ENCODE results near the gene ATP5IF1.
A peak's percentile ranks its signal among the peaks of the same experiment; 100 is the strongest.

Gene ATP5IF1

GRCh38 chr1:28239004-28239403 is 3.1 kb downstream of the ATP5IF1 start:
- DNase-seq: no peak

- DNase-seq: no peak
Measured at GRCh38 chr1:28240024-28240423, 4.1 kb downstream of the ATP5IF1 start.

GRCh38 chr1:28241638-28242241 is 5.8 kb downstream of the ATP5IF1 start:
- DNase-seq: no peak

GRCh38 chr1:28243685-28244311 is 7.9 kb downstream of the ATP5IF1 start:
- DNase-seq: no peak

GRCh38 chr1:28244549-28245251 is 8.8 kb downstream of the ATP5IF1 start:
- DNase-seq: no peak

GRCh38 chr1:28246427-28246832 is 10.5 kb downstream of the ATP5IF1 start:
- no peak for DNase-seq

GRCh38 chr1:28247612-28248272 is 11.8 kb downstream of the ATP5IF1 start:
- DNase-seq: no peak

GRCh38 chr1:28248273-28249012 is 12.5 kb downstream of the ATP5IF1 start:
- DNase-seq: no peak

GRCh38 chr1:28249013-28249865 is 13.3 kb downstream of the ATP5IF1 start:
- no peak for DNase-seq

- DNase-seq: no peak
Measured at GRCh38 chr1:28249866-28250295, 14.0 kb downstream of the ATP5IF1 start.

- no peak for DNase-seq
Measured at GRCh38 chr1:28256197-28256827, 20.4 kb downstream of the ATP5IF1 start.

GRCh38 chr1:28257736-28258135 is 21.8 kb downstream of the ATP5IF1 start:
- no peak for DNase-seq

- no peak for DNase-seq
Measured at GRCh38 chr1:28258628-28259251, 22.8 kb downstream of the ATP5IF1 start.

GRCh38 chr1:28259252-28259933 is 23.5 kb downstream of the ATP5IF1 start, which contains the start of gene SESN2:
Gene SESN2 (plus strand): TSS chr1:28259518. CDS start chr1:28259848, 330 bp downstream.
- peak; percentile 94 for DNase-seq

- DNase-seq: peak; percentile 21
Measured at GRCh38 chr1:28259934-28260802, 24.2 kb downstream of the ATP5IF1 start.

GRCh38 chr1:28260803-28261174 is 24.9 kb downstream of the ATP5IF1 start:
- no peak for DNase-seq

- DNase-seq: no peak
Measured at GRCh38 chr1:28264897-28265296, 29.0 kb downstream of the ATP5IF1 start.

GRCh38 chr1:28265577-28265976 is 29.7 kb downstream of the ATP5IF1 start:
- DNase-seq: no peak

- DNase-seq: no peak
Measured at GRCh38 chr1:28266920-28267322, 31.0 kb downstream of the ATP5IF1 start.

Measured in activated gamma-delta T cell (primary cell).